Neural progenitor cell (in vitro differentiated cells): ENCODE data around the gene ACTBL2. TPM values are rescaled to one million over a fixed set of nuclear protein-coding genes. Genes with fewer than 3 reads are reported as not detected.

Source experiments
- DNase-seq: peaks from one replicate; pipeline ENCODE4 v3.0.0-alpha.2; 2016; ENCODE audit warnings: low spot score
- H2AFZ ChIP-seq: fragments of 200-600 bp; sonication (generic); replicated peaks from 2 replicates; pipeline ENCODE4 v1.6.1; 2016; ENCODE audit warnings: antibody characterized with exemption
- H3F3A ChIP-seq: fragments of 200-600 bp; sonication (generic); 2 replicates; pipeline ENCODE4 v1.6.1; 2016; ENCODE audit warnings: antibody characterized with exemption, low read depth
- H3K27ac ChIP-seq: fragments of 200-600 bp; sonication (generic); 2 replicates; pipeline ENCODE4 v1.5.1; 2016; ENCODE audit warnings: mild to moderate bottlenecking
- H3K27me3 ChIP-seq: fragments of 200-600 bp; sonication (generic); 2 replicates; pipeline ENCODE4 v1.6.1; 2016; ENCODE audit warnings: mild to moderate bottlenecking, moderate library complexity
- H3K36me3 ChIP-seq: fragments of 200-600 bp; sonication (generic); 2 replicates; pipeline ENCODE4 v1.5.1; 2016
- H3K4me1 ChIP-seq: fragments of 200-600 bp; sonication (generic); 2 replicates; pipeline ENCODE4 v1.6.1; 2016; ENCODE audit warnings: mixed run types
- H3K4me2 ChIP-seq: fragments of 200-600 bp; sonication (generic); 2 replicates; pipeline ENCODE4 v1.6.1; 2016
- H3K4me3 ChIP-seq: fragments of 200-600 bp; sonication (generic); 2 replicates; pipeline ENCODE4 v1.5.1; 2016
- H3K79me2 ChIP-seq: fragments of 200-600 bp; sonication (generic); 2 replicates; pipeline ENCODE4 v1.6.1; 2016; ENCODE audit warnings: low read depth
- H3K9ac ChIP-seq: fragments of 200-600 bp; sonication (generic); 2 replicates; pipeline ENCODE4 v1.6.1; 2016
- H3K9me3 ChIP-seq: fragments of 200-600 bp; sonication (generic); 2 replicates; pipeline ENCODE4 v1.5.1; 2016; ENCODE audit warnings: low read depth
- H4K20me1 ChIP-seq: fragments of 200-600 bp; sonication (generic); 2 replicates; pipeline ENCODE4 v1.6.1; 2016; ENCODE audit warnings: low read depth
- H3K27ac Mint-ChIP-seq: 3 replicates; pipeline ENCODE4 v1.8.0; 2021; ENCODE audit warnings: mixed read lengths
- H3K27me3 Mint-ChIP-seq: 2 replicates; pipeline ENCODE4 v1.8.0; 2022; ENCODE audit warnings: low read depth, mild to moderate bottlenecking, inconsistent platforms, moderate library complexity, mixed read lengths; ENCODE audit not compliant: insufficient read depth
- H3K36me3 Mint-ChIP-seq: 3 replicates; pipeline ENCODE4 v1.8.0; 2021; ENCODE audit warnings: mixed read lengths
- H3K4me1 Mint-ChIP-seq: 3 replicates; pipeline ENCODE4 v1.8.0; 2021; ENCODE audit warnings: mixed read lengths
- H3K4me3 Mint-ChIP-seq: 3 replicates; pipeline ENCODE4 v1.8.0; 2021; ENCODE audit warnings: mild to moderate bottlenecking, moderate library complexity, mixed read lengths
- H3K9me3 Mint-ChIP-seq: 3 replicates; pipeline ENCODE4 v1.8.0; 2020; ENCODE audit warnings: mixed read lengths
- EZH2 ChIP-seq: fragments of 200-600 bp; sonication (generic); IDR thresholded peaks from 2 replicates; pipeline ENCODE4 v1.6.1; 2017; ENCODE audit warnings: antibody characterized with exemption, mild to moderate bottlenecking, moderate library complexity
- EZH2phosphoT487 ChIP-seq: fragments of 200-600 bp; sonication (generic); IDR thresholded peaks from 2 replicates; pipeline ENCODE4 v1.6.1; 2017; ENCODE audit warnings: antibody characterized with exemption
- total RNA-seq: library from RNA; depleted of rRNA; stranded (reverse); fragments of >200 nt; gene quantifications from 2 replicates; pipeline ENCODE4 v1.2.3, GENCODE V29; 2015; ENCODE audit warnings: low replicate concordance
- TF ChIP-seq, protein P1 (sequence below): fragments of 200-600 bp; sonication (generic); IDR thresholded peaks from 2 replicates; pipeline ENCODE4 v1.5.1; 2017; ENCODE audit warnings: antibody characterized with exemption, mild to moderate bottlenecking

ACTBL2 gene
- total RNA-seq, 1 donor from 2014 or later, result not detected

DNA sequence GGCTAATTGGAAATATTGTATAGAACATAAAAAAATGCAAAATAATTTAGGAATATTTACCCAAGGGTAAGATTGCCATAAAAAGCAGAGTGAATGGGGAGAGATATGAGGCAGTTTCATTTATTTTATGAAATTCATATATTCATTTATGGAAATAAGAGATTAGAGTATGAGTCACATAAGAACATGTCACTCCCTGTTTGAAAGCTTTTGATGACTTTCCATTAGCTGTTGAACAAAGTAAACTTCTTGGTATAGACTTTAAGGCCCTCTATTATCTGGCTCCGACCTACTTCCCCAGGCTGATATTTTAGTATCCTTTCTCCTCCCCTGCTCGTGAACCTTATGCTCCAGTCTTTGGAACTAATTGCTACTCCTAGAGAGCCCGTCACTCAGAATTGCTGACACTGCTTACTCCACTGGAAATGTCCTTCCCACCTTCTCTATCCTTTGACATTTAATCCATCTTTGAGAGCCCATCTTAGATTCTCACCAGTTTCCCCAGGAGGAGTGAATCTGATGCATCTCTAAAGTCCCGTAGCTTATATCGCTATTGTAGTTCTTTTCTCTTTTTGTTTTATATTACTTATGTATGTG lies 8.9 kb upstream of the ACTBL2 start:
- no peak overlapping the region for H3K4me3 ChIP-seq
- H3K27me3 Mint-ChIP-seq, result peaks cover 4% of the 10 kb centered on the region
- H3K4me2 ChIP-seq, result no peak overlapping the region
- H3K36me3 ChIP-seq, result no peaks in the 10 kb centered on the region
- H3K4me1 Mint-ChIP-seq, result no peaks in the 10 kb centered on the region
- no peaks in the 10 kb centered on the region for H3K36me3 Mint-ChIP-seq
- H2AFZ ChIP-seq, result no peak overlapping the region
- H3K4me3 Mint-ChIP-seq, result no peak overlapping the region
- H3K4me1 ChIP-seq, result peaks cover 12% of the 10 kb centered on the region
- no peaks in the 10 kb centered on the region for H3K9me3 ChIP-seq
- DNase-seq, result no peak
- H3F3A ChIP-seq, result peaks cover 3% of the 10 kb centered on the region
- H3K27me3 ChIP-seq, result no peaks in the 10 kb centered on the region
- H3K9ac ChIP-seq, result no peak overlapping the region
- no peaks in the 10 kb centered on the region for H4K20me1 ChIP-seq
- TF ChIP-seq EZH2 (no peak), EZH2phosphoT487 (no peak)
- TF ChIP-seq, protein P1, sequence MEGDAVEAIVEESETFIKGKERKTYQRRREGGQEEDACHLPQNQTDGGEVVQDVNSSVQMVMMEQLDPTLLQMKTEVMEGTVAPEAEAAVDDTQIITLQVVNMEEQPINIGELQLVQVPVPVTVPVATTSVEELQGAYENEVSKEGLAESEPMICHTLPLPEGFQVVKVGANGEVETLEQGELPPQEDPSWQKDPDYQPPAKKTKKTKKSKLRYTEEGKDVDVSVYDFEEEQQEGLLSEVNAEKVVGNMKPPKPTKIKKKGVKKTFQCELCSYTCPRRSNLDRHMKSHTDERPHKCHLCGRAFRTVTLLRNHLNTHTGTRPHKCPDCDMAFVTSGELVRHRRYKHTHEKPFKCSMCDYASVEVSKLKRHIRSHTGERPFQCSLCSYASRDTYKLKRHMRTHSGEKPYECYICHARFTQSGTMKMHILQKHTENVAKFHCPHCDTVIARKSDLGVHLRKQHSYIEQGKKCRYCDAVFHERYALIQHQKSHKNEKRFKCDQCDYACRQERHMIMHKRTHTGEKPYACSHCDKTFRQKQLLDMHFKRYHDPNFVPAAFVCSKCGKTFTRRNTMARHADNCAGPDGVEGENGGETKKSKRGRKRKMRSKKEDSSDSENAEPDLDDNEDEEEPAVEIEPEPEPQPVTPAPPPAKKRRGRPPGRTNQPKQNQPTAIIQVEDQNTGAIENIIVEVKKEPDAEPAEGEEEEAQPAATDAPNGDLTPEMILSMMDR, result no peak
- H3K27ac ChIP-seq, result no peak overlapping the region
- no peak overlapping the region for H3K27ac Mint-ChIP-seq
- H3K79me2 ChIP-seq, result no peaks in the 10 kb centered on the region
- no peaks in the 10 kb centered on the region for H3K9me3 Mint-ChIP-seq

DNA sequence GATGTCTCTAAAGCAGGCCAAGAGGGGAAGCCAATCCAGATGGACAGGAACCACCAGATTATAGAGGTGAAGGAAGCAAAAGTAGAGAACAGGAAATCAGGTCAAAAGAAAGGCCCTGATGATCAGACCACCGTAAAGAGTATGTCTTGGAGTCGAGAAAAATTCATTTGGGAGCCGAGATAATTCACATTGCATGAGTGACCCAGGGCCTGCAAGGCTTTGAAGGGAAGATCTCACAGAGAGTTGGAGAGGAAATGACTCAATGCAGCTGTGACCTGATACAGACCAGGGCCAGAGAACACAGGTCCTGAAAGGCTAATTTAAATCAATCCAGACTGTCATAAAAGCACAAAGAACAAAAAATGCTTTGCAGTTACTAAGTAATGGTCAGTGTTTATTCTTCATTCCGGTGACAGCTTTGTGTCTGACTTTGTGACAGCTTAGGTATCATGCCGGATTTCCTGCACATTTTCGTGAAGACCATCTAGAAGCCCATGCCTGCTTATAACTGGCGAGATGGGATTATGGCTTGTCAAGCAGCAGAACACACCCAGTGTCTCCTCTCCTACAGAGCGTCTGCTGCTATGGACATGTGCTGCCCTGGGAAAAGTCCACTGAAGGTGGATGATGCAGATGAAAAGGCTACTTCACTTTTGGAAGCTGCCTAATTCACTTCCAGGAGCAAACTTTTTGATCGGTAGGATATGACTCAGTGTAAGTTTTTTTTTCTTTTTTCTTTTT lies 5.8 kb upstream of the ACTBL2 start:
- H3K79me2 ChIP-seq, result no peaks in the 10 kb centered on the region
- H3K4me3 ChIP-seq, result no peak overlapping the region
- H3K4me1 Mint-ChIP-seq, result no peaks in the 10 kb centered on the region
- no peak overlapping the region for H3K4me3 Mint-ChIP-seq
- no peaks in the 10 kb centered on the region for H3K9me3 ChIP-seq
- H3K36me3 Mint-ChIP-seq, result no peaks in the 10 kb centered on the region
- H3K36me3 ChIP-seq, result no peaks in the 10 kb centered on the region
- H3K9ac ChIP-seq, result no peak overlapping the region
- H3K27ac Mint-ChIP-seq, result no peak overlapping the region
- no peaks in the 10 kb centered on the region for H3F3A ChIP-seq
- H4K20me1 ChIP-seq, result no peaks in the 10 kb centered on the region
- DNase-seq, result no peak
- peaks cover 3% of the 10 kb centered on the region for H3K27me3 Mint-ChIP-seq
- H3K27ac ChIP-seq, result no peak overlapping the region
- H3K9me3 Mint-ChIP-seq, result no peaks in the 10 kb centered on the region
- TF ChIP-seq, protein P1, result no peak
- TF ChIP-seq EZH2 (no peak), EZH2phosphoT487 (no peak)
- no peak overlapping the region for H3K4me2 ChIP-seq
- no peaks in the 10 kb centered on the region for H3K4me1 ChIP-seq
- no peak overlapping the region for H2AFZ ChIP-seq
- no peaks in the 10 kb centered on the region for H3K27me3 ChIP-seq

DNA sequence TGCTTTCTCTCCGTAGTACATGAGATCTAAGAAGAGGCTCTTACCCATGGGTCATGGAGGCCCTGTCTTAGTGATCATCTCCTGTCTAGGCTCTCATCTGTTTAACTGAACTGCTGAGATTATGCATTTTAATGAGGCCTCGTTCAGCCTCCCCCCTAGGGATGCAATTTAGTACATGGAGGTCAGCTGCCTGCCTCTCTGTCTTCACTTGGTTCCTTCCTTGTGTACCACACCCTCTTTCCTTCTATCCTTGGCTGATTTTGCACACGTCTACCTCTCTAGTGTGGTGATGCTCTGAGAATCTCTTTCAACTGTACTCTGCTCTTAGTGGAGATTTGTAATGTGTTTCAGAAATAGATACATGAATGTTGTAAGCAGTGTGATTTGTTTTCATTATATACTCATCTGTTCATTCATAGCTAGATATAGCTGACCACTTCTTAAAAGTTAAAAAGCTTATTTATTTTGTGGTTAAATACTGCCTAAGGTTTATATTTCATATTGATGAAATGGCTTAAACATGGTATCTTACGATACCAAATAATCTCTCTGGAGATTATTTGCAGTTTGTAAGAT lies 3.5 kb upstream of the ACTBL2 start:
- Histone ChIP-seq H2AFZ (no peak overlapping the region), H3K9ac (no peak overlapping the region), H3K27me3 (no peaks in the 10 kb centered on the region), H3K4me3 (no peak overlapping the region), H3F3A (no peaks in the 10 kb centered on the region), H3K9me3 (no peaks in the 10 kb centered on the region), H3K4me2 (no peak overlapping the region), H3K79me2 (no peaks in the 10 kb centered on the region), H3K36me3 (no peaks in the 10 kb centered on the region), H3K27ac (no peak overlapping the region), H3K4me1 (no peaks in the 10 kb centered on the region), H4K20me1 (no peaks in the 10 kb centered on the region)
- no peak for DNase-seq
- H3K9me3 Mint-ChIP-seq, result peaks cover 1% of the 10 kb centered on the region
- TF ChIP-seq, protein P1, result no peak
- TF ChIP-seq EZH2phosphoT487, result no peak
- no peak for TF ChIP-seq EZH2
- no peaks in the 10 kb centered on the region for H3K27me3 Mint-ChIP-seq
- no peak overlapping the region for H3K27ac Mint-ChIP-seq
- H3K4me1 Mint-ChIP-seq, result no peaks in the 10 kb centered on the region
- H3K36me3 Mint-ChIP-seq, result no peaks in the 10 kb centered on the region
- H3K4me3 Mint-ChIP-seq, result peak overlapping the region; percentile 42
